H9 (cell line): ENCODE results near the gene GALNT9. TPM values are rescaled to one million over a fixed set of nuclear protein-coding genes. Genes with fewer than 3 reads are reported as not detected.

Experiments
- DNase-seq: peaks from one replicate; pipeline ENCODE4 v3.0.0-alpha.2; 2017
- H2AFZ ChIP-seq: one replicate; pipeline ENCODE4 v1.6.1; 2013; ENCODE audit warnings: mild to moderate bottlenecking, low read length, control low read depth, moderate library complexity
- H2AK5ac ChIP-seq: 2 replicates; pipeline ENCODE4 v1.6.1; 2013; ENCODE audit warnings: low read length, control low read depth, mixed read lengths; ENCODE audit not compliant: insufficient read length
- H2BK120ac ChIP-seq: one replicate; pipeline ENCODE4 v1.6.1; 2013; ENCODE audit warnings: low read depth, mild to moderate bottlenecking, low read length, control low read depth, inconsistent platforms; ENCODE audit not compliant: poor library complexity, severe bottlenecking
- H2BK12ac ChIP-seq: 2 replicates; pipeline ENCODE4 v1.6.1; 2013; ENCODE audit warnings: low read length, control low read depth, mixed read lengths, low read depth; ENCODE audit not compliant: insufficient read length
- H2BK15ac ChIP-seq: 2 replicates; pipeline ENCODE4 v1.6.1; 2013; ENCODE audit warnings: low read depth, low read length, control low read depth
- H2BK20ac ChIP-seq: one replicate; pipeline ENCODE4 v1.6.1; 2013; ENCODE audit warnings: low read depth, mild to moderate bottlenecking, low read length, control low read depth, inconsistent platforms; ENCODE audit not compliant: poor library complexity, severe bottlenecking
- H2BK5ac ChIP-seq: 2 replicates; pipeline ENCODE4 v1.6.1; 2013; ENCODE audit warnings: low read length, control low read depth, mixed read lengths; ENCODE audit not compliant: insufficient read length
- H3K14ac ChIP-seq: 2 replicates; pipeline ENCODE4 v1.6.1; 2013; ENCODE audit warnings: low read length, control low read depth; ENCODE audit not compliant: insufficient read depth
- H3K18ac ChIP-seq: 2 replicates; pipeline ENCODE4 v1.6.1; 2013; ENCODE audit warnings: low read depth, mild to moderate bottlenecking, mixed read lengths, low read length, control low read depth; ENCODE audit not compliant: insufficient read length
- H3K23ac ChIP-seq: 2 replicates; pipeline ENCODE4 v1.6.1; 2013; ENCODE audit warnings: low read length, control low read depth, mixed read lengths, low read depth; ENCODE audit not compliant: insufficient read length
- H3K23me2 ChIP-seq: 2 replicates; pipeline ENCODE4 v1.6.1; 2013; ENCODE audit warnings: low read depth, mild to moderate bottlenecking, mixed read lengths, low read length, control low read depth; ENCODE audit not compliant: insufficient read length, poor library complexity, severe bottlenecking
- H3K27ac ChIP-seq: 2 replicates; pipeline ENCODE4 v1.5.1; 2013; ENCODE audit warnings: low read length, control low read depth, mixed read lengths, low read depth; ENCODE audit not compliant: insufficient read length
- H3K27me3 ChIP-seq: 2 replicates; pipeline ENCODE4 v1.6.1; 2013; ENCODE audit warnings: low read length, control low read depth, inconsistent platforms; ENCODE audit not compliant: insufficient read depth
- H3K4ac ChIP-seq: 2 replicates; pipeline ENCODE4 v1.6.1; 2013; ENCODE audit warnings: low read depth, mild to moderate bottlenecking, control low read depth, inconsistent platforms, low read length, moderate library complexity
- H3K4me1 ChIP-seq: 2 replicates; pipeline ENCODE4 v1.6.1; 2013; ENCODE audit warnings: low read length, control low read depth, inconsistent platforms; ENCODE audit not compliant: insufficient read depth
- H3K4me2 ChIP-seq: 2 replicates; pipeline ENCODE4 v1.6.1; 2013; ENCODE audit warnings: low read length, control low read depth, mixed read lengths; ENCODE audit not compliant: insufficient read length, insufficient read depth
- H3K56ac ChIP-seq: 2 replicates; pipeline ENCODE4 v1.6.1; 2013; ENCODE audit warnings: low read depth, mild to moderate bottlenecking, mixed read lengths, low read length, control low read depth; ENCODE audit not compliant: insufficient read length
- H3K79me1 ChIP-seq: 2 replicates; pipeline ENCODE4 v1.6.1; 2013; ENCODE audit warnings: low read depth, mild to moderate bottlenecking, moderate library complexity, low read length, control low read depth, inconsistent platforms; ENCODE audit not compliant: insufficient read depth, poor library complexity, severe bottlenecking
- H3K79me2 ChIP-seq: 2 replicates; pipeline ENCODE4 v1.6.1; 2013; ENCODE audit warnings: low read length, control low read depth, inconsistent platforms; ENCODE audit not compliant: insufficient read depth
- H3K9ac ChIP-seq: 2 replicates; pipeline ENCODE4 v1.6.1; 2013; ENCODE audit warnings: low read length, control low read depth, mixed read lengths; ENCODE audit not compliant: insufficient read length; ENCODE audit errors: extremely low read depth
- H3K9me3 ChIP-seq: one replicate; pipeline ENCODE4 v1.6.1; 2013; ENCODE audit warnings: low read depth, low read length, inconsistent platforms; ENCODE audit not compliant: control insufficient read depth
- H3T11ph ChIP-seq: one replicate; pipeline ENCODE4 v1.6.1; 2013; ENCODE audit warnings: mild to moderate bottlenecking, low read length, control low read depth, inconsistent platforms
- H4K20me1 ChIP-seq: one replicate; pipeline ENCODE4 v1.6.1; 2013; ENCODE audit not compliant: control insufficient read depth, insufficient read length, insufficient read depth
- H4K5ac ChIP-seq: 2 replicates; pipeline ENCODE4 v1.6.1; 2013; ENCODE audit warnings: low read depth, mild to moderate bottlenecking, mixed read lengths, low read length, control low read depth; ENCODE audit not compliant: insufficient read length
- H4K8ac ChIP-seq: replicated peaks from 2 replicates; pipeline ENCODE4 v1.6.1; 2013; ENCODE audit warnings: low read length, control low read depth, mixed read lengths, low read depth; ENCODE audit not compliant: insufficient read length
- H4K91ac ChIP-seq: 2 replicates; pipeline ENCODE4 v1.6.1; 2013; ENCODE audit warnings: low read depth, mild to moderate bottlenecking, moderate library complexity, mixed read lengths, low read length, control low read depth; ENCODE audit not compliant: insufficient read length
- H3K27ac Mint-ChIP-seq, 3 experiments: 2 replicates in 2 of 3; 3 replicates in 1 of 3; pipeline ENCODE4 v1.8.0; 2020 to 2021; ENCODE audit warnings: mixed read lengths in 3 of 3, mild to moderate bottlenecking in 1 of 3, moderate library complexity in 1 of 3
- H3K27me3 Mint-ChIP-seq: 2 replicates; pipeline ENCODE4 v1.8.0; 2021; ENCODE audit warnings: low read depth, mild to moderate bottlenecking, moderate library complexity, mixed read lengths
- H3K36me3 Mint-ChIP-seq, 3 experiments: 2 replicates in 2 of 3; 3 replicates in 1 of 3; pipeline ENCODE4 v1.8.0; 2020 to 2021; ENCODE audit warnings: low read depth in 3 of 3, mixed read lengths in 3 of 3; ENCODE audit not compliant: insufficient read depth in 1 of 3
- H3K4me1 Mint-ChIP-seq, 2 experiments: 2 replicates each; pipeline ENCODE4 v1.8.0; 2020; ENCODE audit warnings: mixed read lengths in 2 of 2
- H3K4me3 Mint-ChIP-seq, 2 experiments: 2 replicates in 1 of 2; 3 replicates in 1 of 2; pipeline ENCODE4 v1.8.0; 2020 to 2021; ENCODE audit warnings: mild to moderate bottlenecking in 2 of 2, mixed read lengths in 2 of 2, moderate library complexity in 1 of 2
- H3K9me3 Mint-ChIP-seq, 2 experiments: 2 replicates in 1 of 2; 3 replicates in 1 of 2; pipeline ENCODE4 v1.8.0; 2020; ENCODE audit warnings: mild to moderate bottlenecking in 2 of 2, mixed read lengths in 2 of 2, moderate library complexity in 1 of 2
- CTCF ChIP-seq: fragments of 200-600 bp; sonication (generic); conservative IDR thresholded peaks from 3 replicates; pipeline ENCODE4 v1.8.0; 2021; ENCODE audit warnings: antibody characterized with exemption, mild to moderate bottlenecking
- WGBS: extraction: QIAGEN DNeasy Blood & Tissue Kit; methylation state at CpG from one replicate; pipeline ENCODE4 v1.1.7; 2013; ENCODE audit warnings: missing lambda C conversion rate, low lambda C conversion rate, mixed read lengths; ENCODE audit not compliant: insufficient read length; ENCODE audit errors: extremely low coverage; 5-methylcytosine and 5-hydroxymethylcytosine counted together
- total RNA-seq: library from RNA; stranded (reverse); gene quantifications from 2 replicates; pipeline ENCODE4 v1.2.1, GENCODE V29; 2021

The GALNT9 gene
- total RNA-seq, 1 experiment from 2014 or later, result 0.35 TPM

GRCh38 chr12:132152411-132152821, 177.0 kb downstream of the GALNT9 start:
- no peaks in the 10 kb centered on the region for H3K4me1 ChIP-seq
- no peak overlapping the region for H3K4me2 ChIP-seq
- H3K56ac ChIP-seq, result no peak overlapping the region
- WGBS, result no CpG with 5 or more reads among the region's 9 CpGs
- no peak overlapping the region for H3K4me3 Mint-ChIP-seq
- H2BK20ac ChIP-seq, result no peak overlapping the region
- no peak overlapping the region for H3K9ac ChIP-seq
- H2BK15ac ChIP-seq, result no peak overlapping the region
- no peak overlapping the region for H2AK5ac ChIP-seq
- no peaks in the 10 kb centered on the region for H3K79me1 ChIP-seq
- peaks cover 14% of the 10 kb centered on the region for H3K9me3 ChIP-seq
- no peaks in the 10 kb centered on the region for H4K20me1 ChIP-seq
- no peak overlapping the region for H3K4ac ChIP-seq
- H3K36me3 Mint-ChIP-seq, result peaks cover 7 to 11% (median 9%) of the 10 kb centered on the region in 3 experiments
- H4K5ac ChIP-seq, result no peak overlapping the region
- peaks cover 5% of the 10 kb centered on the region for H3K27me3 Mint-ChIP-seq
- H2AFZ ChIP-seq, result no peak overlapping the region
- no peaks in the 10 kb centered on the region for H3K9me3 Mint-ChIP-seq
- H3T11ph ChIP-seq, result no peak overlapping the region
- no peak overlapping the region for H4K8ac ChIP-seq
- no peaks in the 10 kb centered on the region for H3K4me1 Mint-ChIP-seq
- no peaks in the 10 kb centered on the region for H3K27me3 ChIP-seq
- no peak for TF ChIP-seq CTCF
- no peak overlapping the region for H3K18ac ChIP-seq
- no peak overlapping the region for H3K27ac ChIP-seq
- H3K23me2 ChIP-seq, result no peaks in the 10 kb centered on the region
- H2BK5ac ChIP-seq, result no peak overlapping the region
- H3K14ac ChIP-seq, result no peak overlapping the region
- H4K91ac ChIP-seq, result no peak overlapping the region
- H2BK12ac ChIP-seq, result no peak overlapping the region
- H3K27ac Mint-ChIP-seq, result no peak overlapping the region
- no peak overlapping the region for H2BK120ac ChIP-seq
- H3K23ac ChIP-seq, result no peak overlapping the region
- no peaks in the 10 kb centered on the region for H3K79me2 ChIP-seq
- no peak for DNase-seq
